Measurements from ENCODE around the gene LCORL.
"Not testable (repeated sequence)": the region's sequence is repeated elsewhere in the genome, so short reads cannot be mapped to it uniquely, and the experiment has no call there.

The LCORL gene

GRCh38 chr4:18020671-18021469 is 685 bp downstream of the LCORL start:
- peak in 1 of 2 donors; percentile 15 for DNase-seq (ENCODE audit: extremely low read depth in 1 of 2, low read depth in 1 of 2)

GRCh38 chr4:18020145-18020670 is 1.3 kb downstream of the LCORL start:
- DNase-seq (ENCODE audit: extremely low read depth in 1 of 2, low read depth in 1 of 2): no peak

GRCh38 chr4:18014269-18014668 is 7.3 kb downstream of the LCORL start:
- DNase-seq (ENCODE audit: extremely low read depth in 1 of 2, low read depth in 1 of 2): no peak

GRCh38 chr4:18012807-18013462 is 8.6 kb downstream of the LCORL start:
- no peak for DNase-seq (ENCODE audit: extremely low read depth in 1 of 2, low read depth in 1 of 2)

GRCh38 chr4:18012134-18012806 is 9.3 kb downstream of the LCORL start:
- DNase-seq (ENCODE audit: extremely low read depth in 1 of 2, low read depth in 1 of 2): no peak

- DNase-seq (ENCODE audit: extremely low read depth in 1 of 2, low read depth in 1 of 2): no peak
Observed at GRCh38 chr4:18007625-18008024, 13.9 kb downstream of the LCORL start.

GRCh38 chr4:18006432-18006831 is 15.1 kb downstream of the LCORL start:
- DNase-seq (ENCODE audit: extremely low read depth in 1 of 2, low read depth in 1 of 2): not testable (repeated sequence)

GRCh38 chr4:17997129-17997528 is 24.4 kb downstream of the LCORL start:
- no peak for DNase-seq (ENCODE audit: extremely low read depth in 1 of 2, low read depth in 1 of 2)

GRCh38 chr4:17995165-17995564 is 26.4 kb downstream of the LCORL start:
- no peak for DNase-seq (ENCODE audit: extremely low read depth in 1 of 2, low read depth in 1 of 2)

- no peak for DNase-seq (ENCODE audit: extremely low read depth in 1 of 2, low read depth in 1 of 2)
Observed at GRCh38 chr4:17985832-17986231, 35.7 kb downstream of the LCORL start.

- no peak for DNase-seq (ENCODE audit: extremely low read depth in 1 of 2, low read depth in 1 of 2)
Observed at GRCh38 chr4:17981063-17981462, 40.5 kb downstream of the LCORL start.

- DNase-seq (ENCODE audit: extremely low read depth in 1 of 2, low read depth in 1 of 2): no peak
Observed at GRCh38 chr4:17968721-17969120, 52.8 kb downstream of the LCORL start.

- DNase-seq (ENCODE audit: extremely low read depth in 1 of 2, low read depth in 1 of 2): no peak
Observed at GRCh38 chr4:17967078-17967477, 54.5 kb downstream of the LCORL start.

- DNase-seq (ENCODE audit: extremely low read depth in 1 of 2, low read depth in 1 of 2): no peak
Observed at GRCh38 chr4:17966312-17966711, 55.2 kb downstream of the LCORL start.

GRCh38 chr4:17964576-17964975 is 57.0 kb downstream of the LCORL start:
- no peak for DNase-seq (ENCODE audit: extremely low read depth in 1 of 2, low read depth in 1 of 2)

- DNase-seq (ENCODE audit: extremely low read depth in 1 of 2, low read depth in 1 of 2): no peak
Observed at GRCh38 chr4:17962171-17962570, 59.4 kb downstream of the LCORL start.

- DNase-seq (ENCODE audit: extremely low read depth in 1 of 2, low read depth in 1 of 2): no peak
Observed at GRCh38 chr4:17961249-17961648, 60.3 kb downstream of the LCORL start.

- no peak for DNase-seq (ENCODE audit: extremely low read depth in 1 of 2, low read depth in 1 of 2)
Observed at GRCh38 chr4:17958181-17958580, 63.4 kb downstream of the LCORL start.

GRCh38 chr4:17957688-17958087 is 63.9 kb downstream of the LCORL start:
- no peak for DNase-seq (ENCODE audit: extremely low read depth in 1 of 2, low read depth in 1 of 2)

GRCh38 chr4:17956245-17956644 is 65.3 kb downstream of the LCORL start:
- DNase-seq (ENCODE audit: extremely low read depth in 1 of 2, low read depth in 1 of 2): no peak

- DNase-seq (ENCODE audit: extremely low read depth in 1 of 2, low read depth in 1 of 2): no peak
Observed at GRCh38 chr4:17945303-17945702, 76.3 kb downstream of the LCORL start.

- DNase-seq (ENCODE audit: extremely low read depth in 1 of 2, low read depth in 1 of 2): no peak
Observed at GRCh38 chr4:17941731-17942130, 79.8 kb downstream of the LCORL start.

Data from stimulated activated CD8-positive, alpha-beta memory T cell treated with anti-CD3 and anti-CD28 coated beads, Interleukin-7, amount 100 ng/mL, for 48 hours (primary cell).